Measurements from ENCODE around the gene UBXN6. TPM values are rescaled to one million over a fixed set of nuclear protein-coding genes. Genes with fewer than 3 reads are reported as not detected.

UBXN6 gene
- total RNA-seq, 1 donor from 2014 or later, result 47.9 TPM

- Mint-ChIP-seq H3K4me3 (ENCODE audit: unreplicated experiment) (no peak overlapping the region), H3K36me3 (ENCODE audit: unreplicated experiment) (no peaks in the 10 kb centered on the region), H3K27ac (ENCODE audit: unreplicated experiment) (peak overlapping the region; percentile 33), H3K9me3 (ENCODE audit: unreplicated experiment) (peaks cover 9% of the 10 kb centered on the region), H3K4me1 (ENCODE audit: low read depth, unreplicated experiment) (peaks cover 23% of the 10 kb centered on the region), H3K27me3 (ENCODE audit: unreplicated experiment) (peaks cover 16% of the 10 kb centered on the region)
- no peak for TF ChIP-seq CTCF (IDR thresholded peaks at IDR 0.05; ENCODE audit: partially characterized antibody, unreplicated experiment)
- DNase-seq, result no peak
Observed at GRCh38 chr19:4453232-4454179, 4.1 kb downstream of the UBXN6 start.

GRCh38 chr19:4452230-4452990 is 5.2 kb downstream of the UBXN6 start:
- no peak for DNase-seq
- TF ChIP-seq CTCF (IDR thresholded peaks at IDR 0.05; ENCODE audit: partially characterized antibody, unreplicated experiment), result no peak

DNA sequence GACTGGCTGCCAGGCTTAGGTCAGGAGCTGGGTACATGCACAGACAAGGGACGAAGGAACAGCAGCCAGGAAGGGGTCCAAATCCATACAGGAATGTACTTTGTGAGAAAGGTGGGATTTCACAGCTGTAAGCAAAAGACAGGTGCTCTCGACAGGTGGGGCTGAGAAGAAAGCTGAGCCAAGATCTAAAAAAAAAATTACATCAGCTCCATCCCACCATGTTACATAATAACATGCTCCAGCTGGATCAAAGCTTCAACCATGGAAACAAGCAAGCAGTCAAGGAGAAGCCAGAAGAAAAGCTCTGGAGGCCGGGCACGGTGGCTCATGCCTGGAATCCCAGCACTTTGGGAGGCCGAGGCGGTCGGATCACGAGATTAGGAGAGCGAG is 8.0 kb downstream of the UBXN6 start:
- Mint-ChIP-seq H3K27me3 (ENCODE audit: unreplicated experiment) (peaks cover 4% of the 10 kb centered on the region), H3K4me1 (ENCODE audit: low read depth, unreplicated experiment) (peaks cover 6% of the 10 kb centered on the region), H3K36me3 (ENCODE audit: unreplicated experiment) (no peaks in the 10 kb centered on the region), H3K9me3 (ENCODE audit: unreplicated experiment) (peaks cover 2% of the 10 kb centered on the region), H3K4me3 (ENCODE audit: unreplicated experiment) (no peak overlapping the region), H3K27ac (ENCODE audit: unreplicated experiment) (peak overlapping the region; percentile 73)
- TF ChIP-seq CTCF (IDR thresholded peaks at IDR 0.05; ENCODE audit: partially characterized antibody, unreplicated experiment), result no peak
- no peak for DNase-seq

More at GRCh38 chr19:4452230-4452990, 5.2 kb downstream of the UBXN6 start:
- H3K27ac Mint-ChIP-seq (ENCODE audit: unreplicated experiment), result peak overlapping the region; percentile 38
- H3K4me1 Mint-ChIP-seq (ENCODE audit: low read depth, unreplicated experiment), result peaks cover 24% of the 10 kb centered on the region
- peaks cover 9% of the 10 kb centered on the region for H3K9me3 Mint-ChIP-seq (ENCODE audit: unreplicated experiment)
- H3K4me3 Mint-ChIP-seq (ENCODE audit: unreplicated experiment), result no peak overlapping the region
- H3K27me3 Mint-ChIP-seq (ENCODE audit: unreplicated experiment), result peaks cover 12% of the 10 kb centered on the region
- no peaks in the 10 kb centered on the region for H3K36me3 Mint-ChIP-seq (ENCODE audit: unreplicated experiment)

DNA sequence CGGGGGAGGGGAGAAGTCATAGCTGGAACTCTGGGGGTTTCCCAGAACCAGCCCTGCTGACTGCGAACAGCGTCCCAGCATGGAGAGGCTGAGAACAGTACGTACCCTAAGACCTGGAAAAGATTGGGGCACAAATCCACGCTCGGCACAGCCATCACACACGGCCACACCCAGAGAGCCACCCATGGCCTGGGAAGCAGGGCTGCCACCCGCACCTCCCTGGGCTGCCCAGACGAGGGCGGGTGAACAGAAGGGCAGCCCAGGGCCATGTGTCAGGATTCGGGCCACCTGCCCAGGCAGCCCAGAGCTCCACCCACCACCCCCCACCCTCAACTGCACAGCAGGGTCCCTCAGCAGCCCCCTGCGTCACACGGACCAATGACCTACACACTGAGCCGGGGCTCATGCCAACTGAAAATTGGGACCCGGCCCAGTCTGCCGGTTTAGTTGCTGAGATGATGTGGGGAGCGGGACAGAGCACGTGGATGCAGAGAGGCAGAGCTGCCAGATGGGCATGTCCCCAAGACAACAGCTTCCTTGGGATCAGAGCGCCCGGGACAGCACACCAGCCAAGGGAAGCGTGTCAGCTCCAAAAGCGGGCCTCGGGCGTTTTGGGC is 8.5 kb downstream of the UBXN6 start:
- no peak overlapping the region for H3K4me3 Mint-ChIP-seq (ENCODE audit: unreplicated experiment)
- TF ChIP-seq CTCF (IDR thresholded peaks at IDR 0.05; ENCODE audit: partially characterized antibody, unreplicated experiment), result no peak
- peaks cover 4% of the 10 kb centered on the region for H3K27me3 Mint-ChIP-seq (ENCODE audit: unreplicated experiment)
- H3K36me3 Mint-ChIP-seq (ENCODE audit: unreplicated experiment), result no peaks in the 10 kb centered on the region
- no peak for DNase-seq
- H3K4me1 Mint-ChIP-seq (ENCODE audit: low read depth, unreplicated experiment), result peaks cover 6% of the 10 kb centered on the region
- H3K27ac Mint-ChIP-seq (ENCODE audit: unreplicated experiment), result peak overlapping the region; percentile 73
- H3K9me3 Mint-ChIP-seq (ENCODE audit: unreplicated experiment), result peaks cover 2% of the 10 kb centered on the region

All from glutamatergic neuron (in vitro differentiated cells).